SIG-M5 (cell line): ENCODE measurements around the gene RASAL1.
A peak's percentile ranks its signal among the peaks of the same experiment; 100 is the strongest.
"Not testable (repeated sequence)": the region's sequence is repeated elsewhere in the genome, so short reads cannot be mapped to it uniquely, and the experiment has no call there.

Experiments used
- DNase-seq: peaks from one replicate; lab custom pipeline; 2025; lab: John Stamatoyannopoulos, UW

Gene RASAL1

DNA sequence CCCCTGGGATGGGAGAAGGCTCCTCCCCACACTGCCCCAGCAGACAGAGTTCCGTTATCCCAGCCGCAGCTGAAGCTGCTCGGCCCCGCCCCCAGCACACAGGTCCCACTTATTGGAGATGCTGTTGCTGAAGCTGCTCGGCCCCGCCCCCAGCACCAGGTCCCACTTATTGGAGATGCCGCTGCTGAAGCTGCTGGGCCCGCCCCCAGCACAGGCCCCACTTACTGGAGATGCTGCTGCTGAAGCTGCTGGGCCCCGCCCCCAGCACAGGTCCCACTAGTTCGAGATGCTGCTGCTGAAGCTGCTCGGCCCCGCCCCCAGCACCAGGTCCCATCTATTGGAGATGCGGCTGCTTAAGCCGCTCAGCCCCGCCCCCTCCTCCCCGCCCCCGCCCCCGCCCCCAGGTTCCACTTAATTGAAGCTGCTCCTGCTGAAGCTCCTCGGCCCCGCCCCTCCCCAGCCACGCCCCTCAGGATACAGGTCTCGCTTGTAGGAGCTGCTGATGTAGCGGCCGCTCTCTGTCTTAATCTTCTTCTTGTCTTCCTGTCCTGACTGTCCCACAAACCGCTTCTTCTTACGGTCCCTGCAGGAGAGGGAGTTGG lies 26.0 kb upstream of the RASAL1 start:
- no peak for DNase-seq

DNA sequence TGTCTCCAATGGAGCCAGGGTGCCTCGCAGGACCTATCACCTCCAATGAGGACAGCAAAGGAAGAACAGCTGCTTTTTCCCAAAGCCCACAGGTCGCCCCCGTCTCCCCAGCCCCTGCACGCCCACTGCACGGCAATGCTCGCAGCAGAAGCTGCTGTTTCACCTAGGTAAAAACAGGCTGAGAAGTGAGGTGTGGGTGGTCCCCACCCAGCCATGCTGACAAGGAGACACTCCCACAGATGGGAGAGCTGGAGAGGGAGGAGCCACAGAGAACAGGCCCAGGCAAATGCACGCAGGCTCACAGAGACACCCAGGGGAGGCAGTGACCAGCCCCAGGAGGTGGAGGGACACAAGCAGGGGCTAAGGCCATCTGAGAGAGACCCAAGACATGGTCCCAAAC lies 24.4 kb upstream of the RASAL1 start:
- no peak for DNase-seq

DNA sequence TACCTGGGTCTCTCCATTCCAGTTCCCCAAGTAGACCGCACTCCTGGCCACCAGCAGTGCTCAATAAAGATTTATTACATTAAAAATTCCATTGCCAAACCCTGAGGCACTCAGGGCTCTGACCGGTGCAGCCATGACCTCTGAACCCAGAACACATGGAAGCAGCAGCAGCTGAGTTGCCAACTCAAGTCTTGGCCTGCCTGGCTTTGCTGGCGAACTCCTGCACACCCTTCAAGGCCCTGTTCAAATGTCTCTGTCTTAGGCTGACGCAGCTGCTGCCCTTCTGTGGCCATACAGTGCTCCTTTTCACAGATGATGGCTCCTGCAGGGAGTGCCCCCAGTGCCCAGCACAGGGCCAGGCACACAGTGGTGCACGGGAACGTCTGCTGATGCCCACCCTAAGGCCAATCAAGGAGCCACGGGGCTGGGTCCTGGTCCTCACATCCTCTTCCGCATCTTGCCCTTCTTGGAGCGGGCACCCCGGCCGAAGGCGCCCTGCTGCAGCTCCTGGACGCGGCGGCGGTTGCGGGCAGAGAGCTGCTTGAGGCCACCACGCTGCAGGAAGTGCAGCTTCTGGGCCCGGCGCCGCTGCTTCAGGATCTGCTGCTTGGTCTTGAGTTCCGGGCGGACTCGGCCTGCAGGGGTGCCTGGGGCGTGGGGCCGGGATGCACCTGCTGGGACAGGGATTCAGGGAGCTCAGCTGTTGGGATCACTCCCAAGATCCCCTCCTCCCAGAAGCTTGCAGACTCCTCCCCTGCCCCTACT lies 23.1 kb upstream of the RASAL1 start:
- DNase-seq = no peak

DNA sequence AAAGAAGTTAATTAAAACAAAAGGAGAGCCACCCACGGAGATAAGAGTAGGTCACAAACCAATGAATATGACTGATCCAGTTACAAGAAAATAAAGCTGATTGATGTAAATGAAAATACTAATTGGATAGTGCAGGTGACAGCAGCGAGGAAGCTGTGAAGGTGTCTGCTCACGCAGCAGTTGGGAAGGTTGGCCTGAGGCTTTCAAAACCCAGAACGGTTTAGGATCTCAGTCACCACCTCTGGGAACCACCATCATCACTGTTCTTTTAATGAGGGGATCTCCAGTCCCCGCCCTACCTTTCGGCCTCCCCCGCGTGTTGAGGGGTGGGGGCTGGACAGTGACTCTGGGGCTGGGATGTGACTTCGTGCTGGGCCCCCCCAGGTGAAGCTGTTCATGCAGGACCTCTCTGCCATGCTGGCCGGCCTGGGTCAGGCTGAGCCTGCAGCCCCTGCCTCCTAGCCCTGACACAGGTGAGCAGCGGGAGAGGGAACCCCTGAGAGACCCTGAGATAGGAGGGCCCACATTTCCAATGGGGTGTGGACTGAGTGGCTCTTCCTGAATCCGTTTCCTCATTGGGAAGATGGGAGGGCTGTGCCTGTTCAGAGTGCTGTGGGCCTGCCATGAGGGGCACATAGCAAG lies 21.8 kb upstream of the RASAL1 start:
- no peak for DNase-seq

DNA sequence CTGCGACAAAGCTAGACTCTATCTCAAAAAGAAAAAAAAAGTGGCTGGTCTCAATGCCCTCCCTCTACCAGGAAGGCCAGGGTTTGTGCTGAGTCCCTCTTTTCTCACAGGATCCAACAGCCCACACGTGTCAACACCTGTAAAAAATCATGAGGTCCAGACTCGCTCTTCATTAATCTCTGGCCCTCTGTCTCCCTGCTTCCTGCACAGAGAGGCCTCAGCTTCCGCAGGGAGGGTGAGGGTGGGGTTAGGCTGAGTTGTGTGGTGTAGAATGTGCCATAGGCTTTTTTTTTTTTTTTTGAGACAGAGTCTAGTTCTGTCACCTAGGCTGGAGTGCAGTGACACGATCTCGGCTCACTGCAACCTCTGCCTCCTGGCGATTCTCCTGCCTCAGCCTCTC lies 20.1 kb upstream of the RASAL1 start:
- no peak for DNase-seq

DNA sequence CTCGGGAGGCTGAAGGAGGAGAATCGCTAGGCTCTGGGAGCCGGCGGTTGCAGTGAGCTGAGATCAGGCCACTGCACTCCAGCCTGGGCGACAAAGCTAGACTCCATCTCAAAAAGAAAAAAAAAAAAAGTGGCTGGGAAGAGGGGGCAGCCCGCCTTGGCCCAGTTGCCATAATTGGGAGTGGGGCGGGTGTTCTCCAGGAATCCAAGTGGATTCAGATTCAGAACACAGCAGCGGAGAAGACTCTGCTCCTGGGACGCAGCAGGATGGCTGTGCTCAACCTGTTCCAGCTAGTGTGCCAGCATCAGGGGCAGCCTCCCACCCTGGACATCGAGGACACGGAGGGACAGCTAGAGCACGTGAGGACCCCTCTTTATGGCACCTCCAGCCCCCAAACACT lies 19.5 kb upstream of the RASAL1 start:
- no peak for DNase-seq

DNA sequence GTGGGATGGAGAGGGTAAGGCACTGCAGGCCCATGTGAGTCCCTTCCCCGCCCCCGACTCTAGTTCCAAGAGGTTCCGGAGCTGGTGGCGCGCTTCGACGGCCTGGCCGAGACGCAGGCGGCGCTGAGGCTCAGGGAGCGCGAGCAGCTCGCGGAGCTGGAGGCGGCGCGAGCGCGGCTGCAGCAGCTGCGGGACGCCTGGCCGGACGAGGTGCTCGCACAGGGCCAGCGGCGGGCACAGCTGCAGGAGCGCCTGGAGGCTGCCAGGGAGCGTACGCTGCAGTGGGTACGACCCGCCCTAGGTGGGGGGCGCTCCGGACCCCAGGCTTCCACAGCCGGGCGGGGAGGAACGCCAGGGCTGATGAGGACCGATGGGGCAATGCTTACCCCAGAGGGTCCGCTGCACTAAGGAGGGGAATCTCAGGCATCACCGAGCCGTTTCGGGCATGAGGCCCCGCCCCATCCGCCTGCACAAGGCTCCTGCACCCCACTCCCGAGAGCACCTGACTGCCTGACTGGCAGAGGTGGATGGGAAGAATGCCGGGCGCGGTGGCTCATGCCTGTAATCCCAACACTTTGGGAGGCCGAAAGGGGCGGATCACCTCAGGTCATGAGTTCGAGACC lies 18.9 kb upstream of the RASAL1 start:
- no peak for DNase-seq

DNA sequence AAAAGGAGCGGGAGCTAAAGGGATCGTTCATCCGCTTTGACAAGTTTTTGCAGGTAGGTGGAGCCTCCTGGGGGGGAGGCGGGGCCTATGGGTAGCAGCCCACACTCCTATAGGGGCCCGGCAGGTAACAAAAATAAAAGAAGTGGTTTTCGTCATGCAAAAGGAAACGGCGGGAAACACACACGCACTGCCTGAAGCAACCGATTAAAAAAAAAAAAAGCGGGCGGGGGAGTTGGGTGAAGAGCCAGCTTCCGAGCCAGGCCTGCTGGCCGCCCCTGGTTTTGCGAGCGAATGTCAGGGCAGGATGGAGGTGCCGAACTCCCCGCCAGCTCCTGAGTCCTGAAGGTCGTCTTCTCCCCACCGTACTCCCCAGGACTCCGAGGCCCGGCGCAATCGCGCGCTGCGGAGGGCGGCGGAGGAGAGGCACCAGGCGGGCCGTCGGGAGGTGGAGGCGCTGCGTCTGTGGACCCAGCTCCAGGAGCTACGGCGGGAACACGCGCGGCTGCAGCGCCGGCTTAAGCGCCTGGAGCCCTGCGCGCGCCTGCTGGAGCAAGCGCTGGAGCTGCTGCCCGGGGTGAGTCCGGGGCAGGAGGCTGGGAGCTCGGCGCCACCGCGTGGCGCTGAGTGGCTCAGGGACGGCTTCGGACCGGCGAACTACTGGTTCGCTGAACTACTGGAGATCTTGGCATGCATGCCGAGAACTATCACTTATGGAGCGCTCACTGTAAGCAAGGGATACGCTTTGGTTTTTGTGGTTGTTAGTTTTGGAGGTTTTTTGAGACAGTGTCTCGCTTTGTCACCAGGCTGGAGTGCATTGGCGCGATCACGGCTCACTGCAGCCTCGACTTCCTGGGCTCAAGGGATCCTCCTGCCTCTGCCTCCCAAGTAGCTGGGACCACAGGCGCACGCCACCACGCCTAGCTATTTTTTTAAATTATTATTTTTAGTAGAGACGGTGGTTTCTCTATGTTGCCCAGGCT lies 17.6 kb upstream of the RASAL1 start:
- peak; percentile 13 for DNase-seq

DNA sequence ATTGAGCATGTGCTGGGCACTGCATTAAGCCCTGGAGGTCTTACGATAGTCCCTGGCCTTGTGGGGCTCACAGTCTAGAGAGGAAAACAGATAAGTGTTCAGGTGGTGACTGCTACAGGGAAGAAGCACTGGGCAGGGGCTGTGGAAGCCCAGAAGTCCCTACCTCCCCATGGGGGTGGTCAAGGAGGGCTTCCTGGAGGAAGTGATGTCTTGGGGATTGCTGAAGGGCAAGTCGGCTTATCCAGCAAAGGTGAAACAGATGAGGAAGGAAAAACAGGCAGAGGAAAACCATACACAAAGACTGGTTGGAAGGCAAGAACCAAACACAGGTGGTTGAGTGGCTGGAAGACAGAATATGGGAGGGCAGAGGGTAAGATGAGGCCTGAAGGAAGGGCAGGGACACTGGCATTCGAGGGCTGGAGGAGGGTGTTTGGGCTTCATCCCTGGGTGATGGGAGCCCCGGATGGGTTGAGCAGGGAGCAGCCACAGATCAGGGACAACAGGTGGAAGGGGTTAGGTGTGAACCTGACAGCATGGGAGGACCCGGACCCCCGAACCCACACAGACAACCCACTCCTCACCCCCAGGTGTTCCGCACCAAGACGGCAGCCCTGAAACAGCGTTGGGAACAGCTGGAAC lies 16.8 kb upstream of the RASAL1 start:
- no peak for DNase-seq

DNA sequence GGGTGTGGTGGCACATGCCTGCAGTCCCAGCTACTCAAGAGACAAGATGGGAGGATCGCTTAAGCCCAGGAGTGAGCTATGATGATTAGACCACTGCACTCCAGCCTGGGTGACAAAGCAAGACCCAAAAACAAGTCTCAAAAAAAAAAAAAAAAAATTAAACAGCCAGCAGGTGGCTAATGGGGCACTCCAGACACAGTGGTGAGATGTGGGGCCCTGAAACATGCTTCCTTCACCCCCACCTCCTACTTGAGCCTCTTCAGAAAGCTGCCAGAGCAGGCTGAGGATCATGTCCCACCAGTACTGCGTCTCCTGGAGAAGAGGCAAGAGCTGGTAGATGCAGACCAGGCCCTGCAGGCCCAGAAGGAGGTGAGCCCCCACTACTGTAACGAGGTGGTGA lies 16.1 kb upstream of the RASAL1 start:
- DNase-seq = no peak

DNA sequence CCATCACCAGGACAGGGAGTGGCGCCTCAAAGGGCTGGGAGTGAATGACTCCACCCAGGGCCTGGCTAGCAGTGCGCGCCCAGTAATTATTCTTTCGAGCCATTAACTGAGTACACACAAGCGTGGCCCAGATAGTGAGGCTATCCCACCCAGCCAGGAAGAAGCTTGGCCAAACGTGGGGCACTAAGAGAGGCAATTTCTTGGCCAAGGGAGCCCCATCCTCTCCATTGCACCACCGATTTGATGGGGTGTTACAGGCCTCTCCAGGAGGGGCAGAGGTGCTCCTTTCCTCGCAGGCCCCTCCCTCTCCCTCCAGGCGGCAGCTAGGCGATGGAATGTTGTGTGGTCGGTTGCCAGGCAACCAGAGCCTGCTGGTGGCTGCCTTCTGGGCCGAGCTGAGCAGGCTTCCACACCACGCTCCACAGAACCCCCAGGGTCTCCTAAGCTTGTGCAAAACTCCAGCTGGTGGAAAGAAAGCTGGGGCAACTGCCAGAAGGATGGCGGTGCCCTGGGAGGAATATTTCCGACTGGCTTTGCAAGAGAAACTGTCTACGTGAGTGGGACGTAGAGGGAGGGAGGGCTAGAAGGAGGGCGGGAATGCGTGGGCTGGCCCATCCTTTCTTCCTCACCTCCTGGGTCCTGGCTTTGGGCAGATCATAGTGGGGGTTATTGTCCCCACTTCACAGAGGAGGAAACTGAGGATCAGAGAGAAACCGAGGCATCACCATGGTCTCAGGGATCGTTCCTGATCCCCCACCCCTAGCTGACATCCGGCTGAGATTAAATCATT lies 14.0 kb upstream of the RASAL1 start, which contains the start of gene CFAP73:
CFAP73 (plus strand) TSS at position 364 of the 790 bp plus-strand sequence; CDS start at position 498, 134 bp downstream.
- DNase-seq = no peak

DNA sequence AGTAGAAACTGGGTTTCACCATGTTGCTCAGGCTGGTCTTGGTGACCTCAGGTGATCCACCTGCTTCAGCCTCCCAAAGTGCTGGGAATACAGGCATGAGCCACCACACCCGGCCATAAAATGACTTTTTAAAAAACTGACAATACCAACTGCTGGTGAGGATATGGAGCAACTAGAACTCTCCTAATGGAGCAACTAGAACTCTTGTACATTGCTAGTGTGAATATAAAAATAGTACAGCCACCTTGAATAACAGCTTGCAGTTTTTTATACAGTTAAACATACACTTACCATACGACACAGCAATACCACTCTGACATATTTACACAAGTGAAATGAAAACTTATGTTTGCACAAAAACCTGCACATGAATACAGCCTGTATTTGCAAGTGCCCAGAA lies 11.4 kb upstream of the RASAL1 start:
- no peak for DNase-seq

DNA sequence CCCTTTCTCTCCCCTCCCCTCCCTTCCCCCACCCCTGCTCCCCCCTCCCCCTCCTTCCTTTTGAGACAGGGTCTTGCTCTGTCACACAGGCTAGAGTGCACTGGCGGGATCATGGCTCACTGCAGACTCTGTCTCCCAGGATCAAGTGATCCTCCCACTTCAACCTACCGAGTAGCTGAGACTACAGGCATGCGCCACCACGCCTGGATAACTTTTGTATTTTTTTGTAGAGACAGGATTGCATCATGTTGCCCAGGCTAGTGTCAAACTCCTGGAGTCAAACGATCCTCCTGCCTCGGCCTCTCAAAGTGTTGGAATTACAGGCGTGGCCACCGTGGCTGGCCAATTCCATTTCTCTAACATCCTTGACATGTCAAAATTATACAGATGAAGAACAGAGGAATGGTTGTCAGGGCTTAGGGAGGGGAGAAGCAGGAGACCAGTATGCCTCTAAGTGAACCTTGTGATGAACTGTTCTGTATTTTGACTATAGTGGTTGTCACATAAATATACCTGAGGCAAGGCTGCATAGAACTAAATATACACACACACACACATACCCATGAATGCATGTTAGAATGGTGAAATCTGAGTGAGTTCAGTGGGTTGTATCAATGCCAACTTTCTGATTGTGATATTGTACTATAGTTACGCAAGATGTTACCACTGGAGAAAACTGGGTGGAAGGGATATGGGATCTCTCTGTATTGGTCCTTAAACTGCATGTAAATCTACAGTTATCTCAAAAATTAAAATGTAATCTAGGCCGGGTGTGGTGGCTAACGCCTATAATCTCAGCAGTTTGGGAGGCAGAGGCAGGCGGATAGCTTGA lies 10.4 kb upstream of the RASAL1 start:
- no peak for DNase-seq

DNA sequence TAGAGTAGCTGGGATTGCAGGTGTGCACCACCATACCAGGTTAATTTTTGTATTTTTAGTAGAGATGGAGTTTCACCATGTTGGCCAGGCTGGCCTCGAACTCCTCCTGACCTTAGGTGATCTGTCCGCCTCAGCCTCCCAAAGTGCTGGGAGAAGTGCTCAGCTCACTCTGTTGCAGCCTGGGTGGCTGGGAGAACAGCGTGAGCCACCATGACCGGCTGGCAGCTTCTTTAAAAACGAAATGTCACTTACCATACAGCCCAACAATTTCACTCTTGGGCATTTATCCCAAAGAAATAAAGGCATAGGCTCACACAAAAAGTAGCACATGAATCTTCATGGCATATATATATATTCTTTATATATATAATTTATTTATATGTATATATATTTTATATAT lies 9.2 kb upstream of the RASAL1 start:
- DNase-seq = no peak

DNA sequence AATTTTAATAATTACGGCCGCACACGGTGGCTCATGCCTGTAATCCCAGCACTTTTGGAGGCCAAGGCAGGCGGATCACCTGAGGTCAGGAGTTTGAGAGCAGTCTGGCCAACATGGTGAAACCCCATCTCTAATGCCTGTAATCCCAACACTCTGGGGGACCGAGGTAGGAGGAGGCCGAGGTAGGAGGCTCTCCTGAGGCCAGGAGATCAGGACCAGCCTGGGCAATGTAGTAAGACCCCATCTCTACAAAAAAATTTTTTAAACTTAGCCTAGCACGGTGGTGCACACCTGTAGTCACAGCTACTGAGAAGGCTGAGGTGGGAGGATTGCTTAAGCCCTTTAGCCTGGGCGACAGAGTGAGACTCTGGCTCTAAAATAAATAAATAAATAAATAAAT lies 8.4 kb upstream of the RASAL1 start:
- DNase-seq = no peak

DNA sequence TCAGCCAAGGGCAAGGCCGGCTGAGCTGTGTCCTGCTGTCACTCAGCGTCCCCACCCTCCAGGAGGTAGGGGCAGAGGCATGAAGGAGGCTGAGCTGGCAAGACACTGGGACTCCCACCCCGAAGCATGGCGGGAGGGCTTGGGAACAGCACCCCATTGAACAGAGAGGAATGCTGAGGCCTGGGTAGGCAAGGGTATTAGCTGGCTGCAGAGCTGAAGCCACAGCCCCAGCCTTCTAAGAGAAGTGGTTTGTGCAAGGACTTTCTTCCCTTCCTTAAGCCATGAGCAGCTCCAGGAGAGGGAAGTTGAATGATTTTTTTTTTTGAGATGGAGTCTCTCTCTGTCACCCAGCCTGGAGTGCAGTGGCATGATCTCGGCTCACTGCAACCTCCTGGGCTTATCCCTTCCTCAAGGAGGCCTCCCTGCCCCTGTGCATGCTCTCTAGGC lies 7.3 kb upstream of the RASAL1 start:
- DNase-seq = no peak

DNA sequence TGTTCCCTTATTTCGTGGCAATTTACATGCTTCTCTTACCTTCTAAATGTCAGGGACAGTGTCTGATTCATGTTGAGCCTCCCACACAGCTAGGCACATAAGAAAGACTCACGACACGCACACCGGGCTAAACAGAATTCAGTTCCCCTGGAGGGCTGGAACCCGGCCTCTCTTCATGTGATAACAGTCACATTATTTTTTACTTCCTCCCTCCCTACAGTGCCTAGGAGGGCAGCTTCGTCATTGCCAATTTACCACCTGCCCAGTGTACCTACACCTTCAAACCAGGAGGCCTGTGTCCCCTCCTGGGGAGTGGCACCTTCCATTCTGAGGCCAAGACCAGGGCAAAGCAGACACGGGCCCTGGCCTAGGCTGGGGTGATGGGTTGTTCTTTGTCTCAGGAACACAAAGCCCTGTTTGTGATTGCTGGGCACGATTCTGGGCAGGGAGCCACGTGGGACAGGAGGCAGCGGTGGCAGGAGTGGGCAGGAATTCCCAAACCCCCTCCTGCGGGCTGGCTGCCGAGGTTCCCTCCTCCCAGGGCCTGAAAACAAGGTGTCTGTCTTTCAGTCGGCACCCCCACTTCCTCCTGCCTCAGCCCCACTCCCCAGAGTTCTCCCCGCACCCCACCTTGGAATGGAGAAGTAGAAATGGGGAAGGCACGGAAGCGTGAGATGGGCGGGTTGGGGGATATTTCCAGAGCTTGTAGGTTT lies 6.8 kb upstream of the RASAL1 start:
- no peak for DNase-seq

DNA sequence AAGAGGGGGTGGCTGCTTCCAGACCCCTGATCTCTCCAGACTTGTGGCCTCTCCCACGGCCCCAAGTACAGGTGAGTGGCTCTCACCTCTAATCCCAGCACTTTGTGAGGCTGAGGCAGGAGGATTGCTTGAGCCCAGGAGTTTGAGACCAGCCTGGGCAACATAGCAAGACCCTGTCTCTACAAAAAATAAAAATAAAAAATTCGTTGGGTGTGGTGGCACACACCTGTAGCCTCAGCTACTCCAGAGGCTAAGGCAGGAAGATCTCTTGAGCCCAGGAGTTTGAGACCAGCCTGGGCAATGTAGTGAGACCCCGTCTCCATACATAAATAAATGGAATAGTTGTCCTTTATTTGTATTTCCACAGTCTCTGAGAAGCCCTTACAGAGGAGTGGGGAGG lies 6.2 kb upstream of the RASAL1 start:
- not testable (repeated sequence) for DNase-seq

DNA sequence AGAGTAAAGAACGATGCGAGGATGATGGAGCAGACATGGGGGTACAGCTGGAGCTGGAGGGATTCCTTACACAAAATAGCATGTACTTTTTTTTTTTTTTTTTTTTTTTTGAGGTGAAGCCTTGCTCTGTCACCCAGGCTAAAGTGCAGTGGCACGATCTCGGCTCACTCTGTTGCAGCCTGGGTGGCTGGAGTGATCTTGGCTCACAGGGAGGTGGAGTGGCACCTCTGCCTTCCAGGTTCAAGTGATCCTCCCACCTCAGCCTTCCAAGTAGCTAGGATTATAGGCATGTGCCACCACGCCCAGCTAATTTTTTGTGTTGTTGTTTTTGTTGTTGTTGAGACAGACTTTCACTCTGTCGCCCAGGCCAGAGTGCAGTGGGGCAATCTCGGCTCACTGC lies 5.1 kb upstream of the RASAL1 start:
- DNase-seq = no peak
